SH-SY5Y (cell line): ENCODE data around the gene RELT.

Source experiments
- GATA2 ChIP-seq: IDR thresholded peaks from 2 replicates; pipeline ENCODE4 v1.6.1; 2011; ENCODE audit warnings: mild to moderate bottlenecking, low read depth, low read length
- GATA3 ChIP-seq: IDR thresholded peaks from 2 replicates; pipeline ENCODE4 v1.6.1; 2011; ENCODE audit warnings: low read depth, mild to moderate bottlenecking, low read length, moderate library complexity

GRCh38 chr11:73342633-73343032 lies 33.6 kb upstream of the RELT start:
- TF ChIP-seq GATA2 (no peak), GATA3 (no peak)
